ENCODE measurements around the gene RAB7A.

Gene RAB7A

DNA sequence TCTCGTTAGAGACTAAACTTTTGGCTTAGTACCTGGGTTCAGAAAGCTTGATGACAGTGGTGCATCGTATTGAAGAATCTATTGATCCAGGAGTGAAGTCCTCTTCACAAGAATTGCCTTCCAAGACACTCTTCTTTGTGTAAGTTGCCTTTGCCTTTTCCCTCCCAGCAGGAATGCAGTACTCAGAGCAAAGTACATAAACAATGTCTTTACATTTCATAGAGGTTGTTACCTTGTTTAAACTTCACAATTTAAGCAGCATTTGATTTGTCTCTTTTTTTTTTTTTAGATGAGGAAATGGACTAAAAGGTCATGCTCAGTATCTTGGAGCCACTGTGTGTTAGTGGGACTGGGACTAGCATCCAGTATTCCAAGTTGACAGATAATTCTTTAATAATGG, 9.9 kb downstream of the RAB7A start:
- no peak overlapping the region for H2AFZ ChIP-seq
- TF ChIP-seq, protein P1, sequence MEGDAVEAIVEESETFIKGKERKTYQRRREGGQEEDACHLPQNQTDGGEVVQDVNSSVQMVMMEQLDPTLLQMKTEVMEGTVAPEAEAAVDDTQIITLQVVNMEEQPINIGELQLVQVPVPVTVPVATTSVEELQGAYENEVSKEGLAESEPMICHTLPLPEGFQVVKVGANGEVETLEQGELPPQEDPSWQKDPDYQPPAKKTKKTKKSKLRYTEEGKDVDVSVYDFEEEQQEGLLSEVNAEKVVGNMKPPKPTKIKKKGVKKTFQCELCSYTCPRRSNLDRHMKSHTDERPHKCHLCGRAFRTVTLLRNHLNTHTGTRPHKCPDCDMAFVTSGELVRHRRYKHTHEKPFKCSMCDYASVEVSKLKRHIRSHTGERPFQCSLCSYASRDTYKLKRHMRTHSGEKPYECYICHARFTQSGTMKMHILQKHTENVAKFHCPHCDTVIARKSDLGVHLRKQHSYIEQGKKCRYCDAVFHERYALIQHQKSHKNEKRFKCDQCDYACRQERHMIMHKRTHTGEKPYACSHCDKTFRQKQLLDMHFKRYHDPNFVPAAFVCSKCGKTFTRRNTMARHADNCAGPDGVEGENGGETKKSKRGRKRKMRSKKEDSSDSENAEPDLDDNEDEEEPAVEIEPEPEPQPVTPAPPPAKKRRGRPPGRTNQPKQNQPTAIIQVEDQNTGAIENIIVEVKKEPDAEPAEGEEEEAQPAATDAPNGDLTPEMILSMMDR (IDR thresholded peaks at IDR 0.05): no peak
- H3K79me2 ChIP-seq: peaks cover 67% of the 10 kb centered on the region
- no peak overlapping the region for H3K27ac ChIP-seq
- peaks cover 11% of the 10 kb centered on the region for H3K4me1 ChIP-seq
- no peaks in the 10 kb centered on the region for H3K27me3 ChIP-seq (ENCODE audit: control insufficient read depth, insufficient read depth, low read length)
- H3K9me3 ChIP-seq (ENCODE audit: control insufficient read depth, low read length): no peaks in the 10 kb centered on the region
- no peak overlapping the region for H3K4me3 ChIP-seq (ENCODE audit: low read depth, low read length)
- H3K36me3 ChIP-seq (ENCODE audit: control insufficient read depth, insufficient read depth, low read length): no peaks in the 10 kb centered on the region
- H3K4me2 ChIP-seq (ENCODE audit: low read length): no peak overlapping the region
- H3K9ac ChIP-seq: no peak overlapping the region

DNA sequence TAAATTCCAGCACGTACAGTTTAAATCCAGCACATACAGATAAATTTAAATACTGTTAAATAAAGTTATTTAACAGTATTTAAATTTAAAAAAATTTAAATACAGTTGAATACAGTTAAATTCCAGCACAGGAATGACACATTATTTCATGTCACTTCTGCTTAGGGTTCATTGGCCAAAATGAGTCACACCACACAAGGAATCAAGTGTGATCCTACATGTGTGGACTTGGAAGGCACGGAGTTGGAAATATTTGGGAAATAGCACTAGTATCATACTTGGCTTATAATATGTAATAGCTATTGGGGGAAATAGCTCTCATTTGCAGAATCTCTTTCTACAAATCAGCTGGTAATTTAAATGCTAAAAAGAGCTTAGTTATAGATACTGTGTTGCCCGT, 10.6 kb downstream of the RAB7A start:
- H3K79me2 ChIP-seq: peaks cover 65% of the 10 kb centered on the region
- H3K36me3 ChIP-seq (ENCODE audit: control insufficient read depth, insufficient read depth, low read length): no peaks in the 10 kb centered on the region
- H3K4me2 ChIP-seq (ENCODE audit: low read length): no peak overlapping the region
- no peaks in the 10 kb centered on the region for H3K9me3 ChIP-seq (ENCODE audit: control insufficient read depth, low read length)
- H3K27ac ChIP-seq: no peak overlapping the region
- H3K4me3 ChIP-seq (ENCODE audit: low read depth, low read length): no peak overlapping the region
- no peak overlapping the region for H3K9ac ChIP-seq
- TF ChIP-seq, protein P1 (IDR thresholded peaks at IDR 0.05): no peak
- peaks cover 5% of the 10 kb centered on the region for H3K4me1 ChIP-seq
- no peaks in the 10 kb centered on the region for H3K27me3 ChIP-seq (ENCODE audit: control insufficient read depth, insufficient read depth, low read length)
- no peak overlapping the region for H2AFZ ChIP-seq

DNA sequence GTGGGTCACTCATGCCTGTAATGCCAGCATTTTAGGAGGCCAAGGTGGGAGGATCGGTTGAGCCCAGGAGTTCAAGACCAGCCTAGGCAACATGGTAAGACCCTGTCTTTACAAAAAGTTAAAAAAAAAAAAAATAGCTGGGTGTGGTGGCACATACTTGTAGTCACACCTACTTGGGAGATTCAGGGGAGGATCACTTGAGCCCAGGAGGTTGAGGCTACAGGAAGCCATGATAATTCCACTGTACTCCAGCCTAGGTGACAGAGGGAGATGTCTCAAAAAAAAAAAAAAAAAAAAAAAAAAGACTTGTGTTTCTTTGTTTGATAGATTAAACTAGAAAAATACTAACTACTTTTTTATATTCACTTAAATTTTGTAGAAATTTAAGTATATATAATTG, 14.6 kb downstream of the RAB7A start:
- no peaks in the 10 kb centered on the region for H3K27me3 ChIP-seq (ENCODE audit: control insufficient read depth, insufficient read depth, low read length)
- H3K9ac ChIP-seq: no peak overlapping the region
- H3K4me2 ChIP-seq (ENCODE audit: low read length): no peak overlapping the region
- H2AFZ ChIP-seq: no peak overlapping the region
- H3K4me3 ChIP-seq (ENCODE audit: low read depth, low read length): no peak overlapping the region
- peaks cover 68% of the 10 kb centered on the region for H3K79me2 ChIP-seq
- H3K36me3 ChIP-seq (ENCODE audit: control insufficient read depth, insufficient read depth, low read length): no peaks in the 10 kb centered on the region
- TF ChIP-seq, protein P1 (IDR thresholded peaks at IDR 0.05): no peak
- H3K9me3 ChIP-seq (ENCODE audit: control insufficient read depth, low read length): no peaks in the 10 kb centered on the region
- no peaks in the 10 kb centered on the region for H3K4me1 ChIP-seq
- H3K27ac ChIP-seq: no peak overlapping the region

DNA sequence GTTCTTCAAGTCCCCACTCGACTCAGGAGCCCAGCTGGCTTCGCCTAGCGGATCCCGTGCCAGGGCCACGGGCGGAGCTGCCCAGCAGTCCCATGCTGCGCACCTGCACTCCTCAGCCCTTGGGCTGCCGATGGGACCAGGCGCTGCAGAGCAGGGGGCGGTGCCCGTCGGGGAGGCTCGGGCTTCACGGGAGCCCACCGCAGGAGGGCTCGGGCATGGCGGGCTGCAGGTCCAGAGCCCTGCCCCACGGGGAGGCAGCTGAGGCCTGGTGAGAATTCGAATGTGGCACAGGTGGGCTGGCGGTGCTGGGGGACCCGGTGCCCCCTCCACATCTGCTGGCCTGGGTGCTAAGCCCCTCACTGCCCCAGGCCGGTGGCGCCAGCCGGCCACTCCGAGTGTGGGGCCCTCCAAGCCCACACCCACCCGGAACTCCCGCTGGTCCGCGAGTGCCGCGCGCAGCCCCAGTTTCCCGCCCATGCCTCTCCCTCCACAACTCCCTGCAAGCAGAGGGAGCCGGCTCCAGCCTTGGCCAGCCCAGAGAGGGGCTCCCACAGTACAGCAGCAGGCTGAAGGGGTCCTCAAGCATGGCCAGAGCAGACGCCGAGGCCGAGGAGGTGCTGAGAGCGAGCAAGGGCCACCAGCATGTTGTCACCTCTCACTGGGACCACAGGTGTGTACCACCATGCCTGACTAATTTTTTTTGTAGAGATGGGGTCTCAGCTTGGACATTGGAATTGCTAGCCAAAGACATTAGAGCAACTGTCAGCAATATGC, 17.0 kb downstream of the RAB7A start:
- H3K4me1 ChIP-seq: no peaks in the 10 kb centered on the region
- H3K36me3 ChIP-seq (ENCODE audit: control insufficient read depth, insufficient read depth, low read length): no peaks in the 10 kb centered on the region
- H3K27me3 ChIP-seq (ENCODE audit: control insufficient read depth, insufficient read depth, low read length): no peaks in the 10 kb centered on the region

More for the DNA sequence above, 17.0 kb downstream of the RAB7A start:
- no peaks in the 10 kb centered on the region for H3K9me3 ChIP-seq (ENCODE audit: control insufficient read depth, low read length)
- no peak overlapping the region for H3K4me2 ChIP-seq (ENCODE audit: low read length)
- TF ChIP-seq, protein P1 (IDR thresholded peaks at IDR 0.05): no peak
- no peak overlapping the region for H3K4me3 ChIP-seq (ENCODE audit: low read depth, low read length)
- no peak overlapping the region for H3K27ac ChIP-seq
- H2AFZ ChIP-seq: no peak overlapping the region
- H3K9ac ChIP-seq: no peak overlapping the region
- peaks cover 87% of the 10 kb centered on the region for H3K79me2 ChIP-seq

Data from parathyroid adenoma (tissue), 2 donors.